ENCODE data around the gene PDE7B.

PDE7B gene

GRCh38 chr6:136050475-136050874 is 199.0 kb downstream of the PDE7B start:
- no peak overlapping the region for H3K27ac Mint-ChIP-seq
- no peaks in the 10 kb centered on the region for H3K9me3 Mint-ChIP-seq (ENCODE audit: low read depth)
- no peak overlapping the region for H3K4me3 Mint-ChIP-seq
- no peaks in the 10 kb centered on the region for H3K36me3 Mint-ChIP-seq
- H3K27me3 Mint-ChIP-seq = no peaks in the 10 kb centered on the region
- H3K4me1 Mint-ChIP-seq (ENCODE audit: low read depth) = peaks cover 13% of the 10 kb centered on the region

DNA sequence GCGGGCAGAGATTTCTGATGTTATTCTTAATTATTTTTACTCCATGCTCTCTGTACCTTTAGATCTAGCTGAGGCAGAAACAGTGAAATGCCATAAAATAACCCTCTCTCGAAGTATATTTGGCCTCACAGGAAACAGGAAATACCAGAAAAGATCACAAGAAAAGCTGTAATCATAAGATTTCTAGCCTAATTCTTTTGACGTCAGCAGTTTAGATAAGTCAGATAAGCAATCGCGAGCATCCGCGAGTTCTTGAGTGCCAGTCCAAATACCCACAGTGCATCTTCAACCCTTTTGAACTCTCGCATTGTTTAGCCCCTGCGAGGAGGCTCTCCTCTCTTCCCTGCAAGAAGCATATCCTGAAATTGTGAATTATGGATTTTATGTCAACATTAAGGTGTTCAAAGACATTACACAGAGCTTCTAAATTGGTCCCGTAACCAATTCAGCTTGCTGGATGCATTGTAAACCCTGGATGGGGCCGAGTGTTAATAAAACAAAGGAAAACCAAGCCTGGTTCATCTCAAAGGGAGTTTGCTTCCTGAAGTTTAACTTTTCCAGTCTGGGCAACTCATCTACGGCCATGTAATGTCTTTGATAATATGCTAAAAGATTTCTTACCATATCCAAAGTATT is 199.8 kb downstream of the PDE7B start:
- H3K36me3 Mint-ChIP-seq = no peaks in the 10 kb centered on the region
- peaks cover 2% of the 10 kb centered on the region for H3K27me3 Mint-ChIP-seq
- H3K27ac Mint-ChIP-seq = peak overlapping the region; percentile 22
- H3K4me1 Mint-ChIP-seq (ENCODE audit: low read depth) = peaks cover 13% of the 10 kb centered on the region
- peak overlapping the region; percentile 24 for H3K4me3 Mint-ChIP-seq
- H3K9me3 Mint-ChIP-seq (ENCODE audit: low read depth) = no peaks in the 10 kb centered on the region

- peaks cover 2% of the 10 kb centered on the region for H3K27me3 Mint-ChIP-seq
- H3K9me3 Mint-ChIP-seq (ENCODE audit: low read depth) = no peaks in the 10 kb centered on the region
- no peaks in the 10 kb centered on the region for H3K36me3 Mint-ChIP-seq
- no peak overlapping the region for H3K4me3 Mint-ChIP-seq
- H3K4me1 Mint-ChIP-seq (ENCODE audit: low read depth) = peaks cover 13% of the 10 kb centered on the region
- H3K27ac Mint-ChIP-seq = no peak overlapping the region
These were observed 200.5 kb downstream of the PDE7B start for GRCh38 chr6:136052031-136052430.

GRCh38 chr6:136058852-136059251 is 207.4 kb downstream of the PDE7B start:
- Mint-ChIP-seq H3K27me3 (peaks cover 6% of the 10 kb centered on the region), H3K9me3 (ENCODE audit: low read depth) (no peaks in the 10 kb centered on the region), H3K36me3 (no peaks in the 10 kb centered on the region), H3K27ac (no peak overlapping the region), H3K4me3 (no peak overlapping the region), H3K4me1 (ENCODE audit: low read depth) (no peaks in the 10 kb centered on the region)

- Mint-ChIP-seq H3K9me3 (ENCODE audit: low read depth) (no peaks in the 10 kb centered on the region), H3K36me3 (no peaks in the 10 kb centered on the region), H3K27me3 (peaks cover 6% of the 10 kb centered on the region), H3K4me3 (no peak overlapping the region), H3K27ac (no peak overlapping the region), H3K4me1 (ENCODE audit: low read depth) (no peaks in the 10 kb centered on the region)
These were observed 207.8 kb downstream of the PDE7B start for GRCh38 chr6:136059308-136059707.

- H3K4me3 Mint-ChIP-seq = no peak overlapping the region
- H3K9me3 Mint-ChIP-seq (ENCODE audit: low read depth) = no peaks in the 10 kb centered on the region
- H3K36me3 Mint-ChIP-seq = no peaks in the 10 kb centered on the region
- peaks cover 6% of the 10 kb centered on the region for H3K27me3 Mint-ChIP-seq
- H3K27ac Mint-ChIP-seq = no peak overlapping the region
- H3K4me1 Mint-ChIP-seq (ENCODE audit: low read depth) = no peaks in the 10 kb centered on the region
These were observed 208.6 kb downstream of the PDE7B start for GRCh38 chr6:136060052-136060451.

DNA sequence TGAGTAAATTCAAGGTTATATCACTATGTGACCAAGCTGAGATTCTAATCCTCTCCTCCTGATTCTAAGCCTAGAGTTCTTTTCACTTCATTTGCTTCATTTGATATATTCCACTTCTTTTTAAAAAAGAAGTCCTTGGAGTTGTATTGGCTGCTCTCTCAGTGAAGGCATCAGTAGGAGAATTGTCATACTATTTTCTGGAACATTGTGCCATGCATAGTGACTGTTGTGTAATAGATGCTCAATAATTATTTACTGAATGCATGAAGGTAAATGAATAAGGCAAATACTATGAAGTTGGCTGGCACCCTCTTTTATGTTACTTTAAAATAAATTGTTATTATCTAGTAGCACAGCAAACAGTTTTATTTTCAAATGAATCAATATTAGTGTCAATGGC is 209.3 kb downstream of the PDE7B start:
- Mint-ChIP-seq H3K36me3 (no peaks in the 10 kb centered on the region), H3K27me3 (peaks cover 5% of the 10 kb centered on the region), H3K4me3 (no peak overlapping the region), H3K9me3 (ENCODE audit: low read depth) (no peaks in the 10 kb centered on the region), H3K27ac (no peak overlapping the region), H3K4me1 (ENCODE audit: low read depth) (no peaks in the 10 kb centered on the region)

- Mint-ChIP-seq H3K4me3 (no peak overlapping the region), H3K27me3 (peaks cover 4% of the 10 kb centered on the region), H3K9me3 (ENCODE audit: low read depth) (no peaks in the 10 kb centered on the region), H3K27ac (no peak overlapping the region), H3K4me1 (ENCODE audit: low read depth) (no peaks in the 10 kb centered on the region), H3K36me3 (no peaks in the 10 kb centered on the region)
These were observed 210.2 kb downstream of the PDE7B start for GRCh38 chr6:136061701-136062100.

GRCh38 chr6:136063096-136063495 is 211.6 kb downstream of the PDE7B start:
- H3K4me3 Mint-ChIP-seq = no peak overlapping the region

GRCh38 chr6:136066005-136066404 is 214.5 kb downstream of the PDE7B start:
- H3K27ac Mint-ChIP-seq = no peak overlapping the region

More at GRCh38 chr6:136063096-136063495, 211.6 kb downstream of the PDE7B start:
- H3K27ac Mint-ChIP-seq = no peak overlapping the region
- H3K9me3 Mint-ChIP-seq (ENCODE audit: low read depth) = no peaks in the 10 kb centered on the region
- no peaks in the 10 kb centered on the region for H3K36me3 Mint-ChIP-seq
- no peaks in the 10 kb centered on the region for H3K4me1 Mint-ChIP-seq (ENCODE audit: low read depth)
- H3K27me3 Mint-ChIP-seq = peaks cover 4% of the 10 kb centered on the region

GRCh38 chr6:136067731-136068341 is 216.3 kb downstream of the PDE7B start:
- no peaks in the 10 kb centered on the region for H3K27me3 Mint-ChIP-seq
- no peak overlapping the region for H3K27ac Mint-ChIP-seq
- H3K36me3 Mint-ChIP-seq = no peaks in the 10 kb centered on the region
- H3K9me3 Mint-ChIP-seq (ENCODE audit: low read depth) = no peaks in the 10 kb centered on the region
- H3K4me1 Mint-ChIP-seq (ENCODE audit: low read depth) = no peaks in the 10 kb centered on the region
- H3K4me3 Mint-ChIP-seq = no peak overlapping the region

More at GRCh38 chr6:136066005-136066404, 214.5 kb downstream of the PDE7B start:
- no peak overlapping the region for H3K4me3 Mint-ChIP-seq
- H3K27me3 Mint-ChIP-seq = no peaks in the 10 kb centered on the region
- H3K9me3 Mint-ChIP-seq (ENCODE audit: low read depth) = no peaks in the 10 kb centered on the region
- H3K4me1 Mint-ChIP-seq (ENCODE audit: low read depth) = no peaks in the 10 kb centered on the region
- H3K36me3 Mint-ChIP-seq = no peaks in the 10 kb centered on the region

DNA sequence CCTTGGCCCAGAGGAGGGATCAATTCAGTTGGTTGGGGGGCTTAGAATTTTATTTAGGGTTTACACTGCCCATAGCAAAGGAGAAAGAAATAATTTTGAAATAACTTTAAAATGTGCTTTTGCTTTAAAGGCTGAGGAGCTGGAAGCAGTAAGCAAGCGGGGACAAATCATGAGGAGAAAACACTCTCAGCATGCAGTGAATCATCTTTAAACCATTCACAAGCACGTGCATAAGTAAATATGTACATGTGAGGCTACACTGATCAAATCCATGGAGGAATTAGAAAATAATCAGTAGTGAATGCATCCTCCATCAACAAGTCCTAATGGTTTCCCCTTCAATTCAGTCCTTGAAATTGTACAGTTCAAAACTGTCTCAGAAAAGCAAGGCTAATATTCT is 217.6 kb downstream of the PDE7B start:
- Mint-ChIP-seq H3K4me3 (no peak overlapping the region), H3K9me3 (ENCODE audit: low read depth) (no peaks in the 10 kb centered on the region), H3K36me3 (no peaks in the 10 kb centered on the region), H3K27me3 (no peaks in the 10 kb centered on the region), H3K4me1 (ENCODE audit: low read depth) (no peaks in the 10 kb centered on the region), H3K27ac (no peak overlapping the region)

GRCh38 chr6:136070815-136071214 is 219.3 kb downstream of the PDE7B start:
- H3K36me3 Mint-ChIP-seq = no peaks in the 10 kb centered on the region
- no peaks in the 10 kb centered on the region for H3K4me1 Mint-ChIP-seq (ENCODE audit: low read depth)
- H3K9me3 Mint-ChIP-seq (ENCODE audit: low read depth) = no peaks in the 10 kb centered on the region
- H3K27ac Mint-ChIP-seq = no peak overlapping the region
- no peak overlapping the region for H3K4me3 Mint-ChIP-seq
- H3K27me3 Mint-ChIP-seq = peaks cover 2% of the 10 kb centered on the region

DNA sequence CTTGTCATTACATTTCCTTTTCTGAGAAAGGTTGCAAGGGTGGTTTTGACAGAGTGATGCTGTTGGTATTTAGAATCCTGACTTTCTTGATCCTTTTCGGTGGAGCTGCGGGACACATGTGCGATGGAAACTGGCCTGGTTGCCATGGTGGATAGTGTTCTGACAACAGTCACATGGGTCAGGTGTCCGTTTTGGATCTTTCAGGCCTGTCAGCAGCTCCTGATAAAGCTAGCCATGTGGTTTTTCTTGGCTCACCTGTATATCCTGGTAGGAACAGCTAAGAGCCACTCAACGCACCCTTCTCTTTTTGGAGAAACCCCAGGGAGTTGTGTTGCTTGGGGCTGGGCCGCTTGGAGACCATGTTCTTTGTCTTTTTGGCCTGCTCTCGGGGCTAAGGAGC is 221.2 kb downstream of the PDE7B start:
- Mint-ChIP-seq H3K27ac (no peak overlapping the region), H3K36me3 (no peaks in the 10 kb centered on the region), H3K27me3 (peaks cover 4% of the 10 kb centered on the region), H3K4me3 (no peak overlapping the region), H3K4me1 (ENCODE audit: low read depth) (no peaks in the 10 kb centered on the region), H3K9me3 (ENCODE audit: low read depth) (no peaks in the 10 kb centered on the region)

DNA sequence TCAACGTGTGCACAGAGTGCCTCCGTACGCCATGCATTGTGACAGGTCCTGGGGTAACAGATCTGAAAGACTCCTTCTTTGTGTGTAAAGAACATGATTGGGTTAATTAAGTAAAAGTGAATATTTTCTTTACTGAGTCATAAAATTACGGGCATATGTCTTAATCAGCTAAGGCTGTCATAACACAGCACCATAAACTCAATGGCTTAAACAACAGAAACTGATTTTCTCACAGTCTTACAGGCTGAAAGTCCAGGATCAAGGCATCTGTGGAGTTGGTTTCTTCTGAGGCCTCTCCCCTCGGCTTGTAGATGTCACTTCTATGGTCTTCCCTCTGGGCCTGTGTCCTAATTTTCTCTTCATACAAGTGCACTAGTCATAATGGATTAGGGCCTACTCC is 221.7 kb downstream of the PDE7B start:
- no peaks in the 10 kb centered on the region for H3K36me3 Mint-ChIP-seq
- H3K9me3 Mint-ChIP-seq (ENCODE audit: low read depth) = no peaks in the 10 kb centered on the region
- H3K4me1 Mint-ChIP-seq (ENCODE audit: low read depth) = no peaks in the 10 kb centered on the region
- peaks cover 4% of the 10 kb centered on the region for H3K27me3 Mint-ChIP-seq
- no peak overlapping the region for H3K4me3 Mint-ChIP-seq
- no peak overlapping the region for H3K27ac Mint-ChIP-seq

GRCh38 chr6:136076496-136076895 is 225.0 kb downstream of the PDE7B start:
- H3K9me3 Mint-ChIP-seq (ENCODE audit: low read depth) = no peaks in the 10 kb centered on the region
- H3K4me1 Mint-ChIP-seq (ENCODE audit: low read depth) = no peaks in the 10 kb centered on the region
- peaks cover 4% of the 10 kb centered on the region for H3K27me3 Mint-ChIP-seq
- H3K27ac Mint-ChIP-seq = no peak overlapping the region
- no peak overlapping the region for H3K4me3 Mint-ChIP-seq
- H3K36me3 Mint-ChIP-seq = no peaks in the 10 kb centered on the region

All from activated naive CD8-positive, alpha-beta T cell (primary cell).